Thyroid gland (tissue), 4 donors: ENCODE measurements around the gene GOLM1.
"Not testable (repeated sequence)": the region's sequence is repeated elsewhere in the genome, so short reads cannot be mapped to it uniquely, and the experiment has no call there.

Experiments used
- POLR2A ChIP-seq, 2 donors: fragments of 450-650 bp; IDR thresholded peaks; one replicate each; pipeline ENCODE4 v1.6.1; 2017; ENCODE audit warnings: antibody characterized with exemption in 2 of 2, mild to moderate bottlenecking in 2 of 2, moderate library complexity in 1 of 2
- TF ChIP-seq, protein P1 (sequence below), 6 experiments: fragments of 200-600 bp in 3 of 6; fragments of 450-650 bp in 3 of 6; sonication (generic) in 3 of 6; IDR thresholded peaks; one replicate each; pipeline ENCODE4 v1.5.1; 2016 to 2019; ENCODE audit warnings: antibody characterized with exemption in 6 of 6, mild to moderate bottlenecking in 2 of 6, inconsistent platforms in 1 of 6, moderate library complexity in 1 of 6

DNA sequence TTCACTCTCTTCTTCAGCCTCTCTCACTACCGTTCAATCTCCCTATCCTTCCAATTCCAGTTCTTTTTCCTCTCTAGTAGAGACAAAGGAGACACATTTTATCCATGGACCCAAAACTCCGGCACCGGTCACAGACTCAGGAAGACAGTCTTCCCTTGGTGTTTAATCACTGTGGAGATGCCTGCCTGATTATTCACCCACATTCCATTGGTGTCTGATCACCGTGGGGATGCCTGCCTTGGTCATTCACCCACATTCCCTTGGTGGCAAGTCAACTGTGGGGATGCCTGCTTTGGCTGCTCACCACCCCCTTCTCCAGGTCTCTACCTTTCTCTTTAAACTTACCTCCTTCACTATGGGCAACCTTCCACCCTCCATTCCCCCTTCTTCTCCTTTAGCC lies 47.3 kb upstream of the GOLM1 start:
- TF ChIP-seq, protein P1, sequence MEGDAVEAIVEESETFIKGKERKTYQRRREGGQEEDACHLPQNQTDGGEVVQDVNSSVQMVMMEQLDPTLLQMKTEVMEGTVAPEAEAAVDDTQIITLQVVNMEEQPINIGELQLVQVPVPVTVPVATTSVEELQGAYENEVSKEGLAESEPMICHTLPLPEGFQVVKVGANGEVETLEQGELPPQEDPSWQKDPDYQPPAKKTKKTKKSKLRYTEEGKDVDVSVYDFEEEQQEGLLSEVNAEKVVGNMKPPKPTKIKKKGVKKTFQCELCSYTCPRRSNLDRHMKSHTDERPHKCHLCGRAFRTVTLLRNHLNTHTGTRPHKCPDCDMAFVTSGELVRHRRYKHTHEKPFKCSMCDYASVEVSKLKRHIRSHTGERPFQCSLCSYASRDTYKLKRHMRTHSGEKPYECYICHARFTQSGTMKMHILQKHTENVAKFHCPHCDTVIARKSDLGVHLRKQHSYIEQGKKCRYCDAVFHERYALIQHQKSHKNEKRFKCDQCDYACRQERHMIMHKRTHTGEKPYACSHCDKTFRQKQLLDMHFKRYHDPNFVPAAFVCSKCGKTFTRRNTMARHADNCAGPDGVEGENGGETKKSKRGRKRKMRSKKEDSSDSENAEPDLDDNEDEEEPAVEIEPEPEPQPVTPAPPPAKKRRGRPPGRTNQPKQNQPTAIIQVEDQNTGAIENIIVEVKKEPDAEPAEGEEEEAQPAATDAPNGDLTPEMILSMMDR (IDR thresholded peaks at IDR 0.05): not testable (repeated sequence)
- TF ChIP-seq POLR2A (IDR thresholded peaks at IDR 0.05): not testable (repeated sequence)
